Gastrocnemius medialis (tissue), 4 donors: Measurements from ENCODE around the gene MRPL4.

Experiments used
- CTCF ChIP-seq, 5 experiments: fragments of 450-650 bp in 3 of 5; fragments of 200-600 bp in 2 of 5; sonication (generic) in 2 of 5; IDR thresholded peaks in 4 of 5; conservative IDR thresholded peaks in 1 of 5; 1 replicate in 4 of 5; 2 replicates in 1 of 5; pipeline ENCODE4 v1.5.1; 2016 to 2019; ENCODE audit warnings: antibody characterized with exemption in 5 of 5, mild to moderate bottlenecking in 3 of 5, moderate library complexity in 3 of 5
- POLR2A ChIP-seq, 2 donors: fragments of 450-650 bp; IDR thresholded peaks; one replicate each; pipeline ENCODE4 v1.6.1; 2017; ENCODE audit warnings: antibody characterized with exemption in 2 of 2, mild to moderate bottlenecking in 2 of 2, moderate library complexity in 2 of 2

- TF ChIP-seq CTCF (IDR thresholded peaks at IDR 0.05 in 4 of 5, conservative IDR thresholded peaks at IDR 0.05 in 1 of 5) (no peak), POLR2A (IDR thresholded peaks at IDR 0.05) (no peak)
These were observed 2.2 kb downstream of the MRPL4 start for GRCh38 chr19:10254244-10254643.
